ENCODE data around the gene AHI1.

DNA sequence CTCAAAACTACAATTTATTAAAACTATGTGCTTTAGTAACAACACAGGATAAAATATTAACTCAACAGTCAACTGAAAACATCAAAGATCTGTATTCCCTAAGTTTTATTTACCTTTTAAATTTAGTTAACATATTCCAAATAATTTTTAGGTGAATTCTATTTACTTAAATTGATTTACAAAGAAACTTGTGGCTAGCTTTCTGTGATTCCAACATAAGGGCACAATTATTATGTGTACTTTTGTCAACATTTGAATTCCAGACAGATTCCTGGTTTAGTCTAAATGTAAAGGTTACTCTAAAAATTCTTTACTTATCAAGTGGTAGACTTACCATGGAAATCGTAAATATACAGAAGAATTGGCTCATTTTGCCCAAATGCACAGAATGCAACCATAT is 70.7 kb downstream of the AHI1 start:
- TF ChIP-seq, protein P1, sequence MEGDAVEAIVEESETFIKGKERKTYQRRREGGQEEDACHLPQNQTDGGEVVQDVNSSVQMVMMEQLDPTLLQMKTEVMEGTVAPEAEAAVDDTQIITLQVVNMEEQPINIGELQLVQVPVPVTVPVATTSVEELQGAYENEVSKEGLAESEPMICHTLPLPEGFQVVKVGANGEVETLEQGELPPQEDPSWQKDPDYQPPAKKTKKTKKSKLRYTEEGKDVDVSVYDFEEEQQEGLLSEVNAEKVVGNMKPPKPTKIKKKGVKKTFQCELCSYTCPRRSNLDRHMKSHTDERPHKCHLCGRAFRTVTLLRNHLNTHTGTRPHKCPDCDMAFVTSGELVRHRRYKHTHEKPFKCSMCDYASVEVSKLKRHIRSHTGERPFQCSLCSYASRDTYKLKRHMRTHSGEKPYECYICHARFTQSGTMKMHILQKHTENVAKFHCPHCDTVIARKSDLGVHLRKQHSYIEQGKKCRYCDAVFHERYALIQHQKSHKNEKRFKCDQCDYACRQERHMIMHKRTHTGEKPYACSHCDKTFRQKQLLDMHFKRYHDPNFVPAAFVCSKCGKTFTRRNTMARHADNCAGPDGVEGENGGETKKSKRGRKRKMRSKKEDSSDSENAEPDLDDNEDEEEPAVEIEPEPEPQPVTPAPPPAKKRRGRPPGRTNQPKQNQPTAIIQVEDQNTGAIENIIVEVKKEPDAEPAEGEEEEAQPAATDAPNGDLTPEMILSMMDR (conservative IDR thresholded peaks at IDR 0.05 in 1 of 2, IDR thresholded peaks at IDR 0.05 in 1 of 2; ENCODE audit: extremely low read depth in 1 of 2, insufficient read depth in 1 of 2, low read depth in 1 of 2, low read length in 2 of 2) = no peak
- TF ChIP-seq EZH2 (IDR thresholded peaks at IDR 0.05; ENCODE audit: borderline replicate concordance, low read length) = no peak

Measured in mammary epithelial cell (primary cell).